ENCODE measurements around the gene GSTM2.

- TF ChIP-seq, protein P1, sequence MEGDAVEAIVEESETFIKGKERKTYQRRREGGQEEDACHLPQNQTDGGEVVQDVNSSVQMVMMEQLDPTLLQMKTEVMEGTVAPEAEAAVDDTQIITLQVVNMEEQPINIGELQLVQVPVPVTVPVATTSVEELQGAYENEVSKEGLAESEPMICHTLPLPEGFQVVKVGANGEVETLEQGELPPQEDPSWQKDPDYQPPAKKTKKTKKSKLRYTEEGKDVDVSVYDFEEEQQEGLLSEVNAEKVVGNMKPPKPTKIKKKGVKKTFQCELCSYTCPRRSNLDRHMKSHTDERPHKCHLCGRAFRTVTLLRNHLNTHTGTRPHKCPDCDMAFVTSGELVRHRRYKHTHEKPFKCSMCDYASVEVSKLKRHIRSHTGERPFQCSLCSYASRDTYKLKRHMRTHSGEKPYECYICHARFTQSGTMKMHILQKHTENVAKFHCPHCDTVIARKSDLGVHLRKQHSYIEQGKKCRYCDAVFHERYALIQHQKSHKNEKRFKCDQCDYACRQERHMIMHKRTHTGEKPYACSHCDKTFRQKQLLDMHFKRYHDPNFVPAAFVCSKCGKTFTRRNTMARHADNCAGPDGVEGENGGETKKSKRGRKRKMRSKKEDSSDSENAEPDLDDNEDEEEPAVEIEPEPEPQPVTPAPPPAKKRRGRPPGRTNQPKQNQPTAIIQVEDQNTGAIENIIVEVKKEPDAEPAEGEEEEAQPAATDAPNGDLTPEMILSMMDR (IDR thresholded peaks at IDR 0.05; ENCODE audit: low read depth, low read length, poor library complexity, severe bottlenecking) = peak; percentile 93
- TF ChIP-seq EZH2phosphoT487 (IDR thresholded peaks at IDR 0.05; ENCODE audit: borderline replicate concordance, low read length) = no peak
These were observed 27.5 kb upstream of the GSTM2 start for GRCh38 chr1:109640285-109640865.

All from DOHH2 (cell line).